Measurements from ENCODE around the gene SCN3A. TPM values are rescaled to one million over a fixed set of nuclear protein-coding genes. Genes with fewer than 3 reads are reported as not detected.

The SCN3A gene
- total RNA-seq, 1 experiment from 2014 or later, result not detected

Other genes starting within 250 kb of the SCN3A start
- gene SLC38A11, start 248.5 kb downstream of the SCN3A start, total RNA-seq (2021; ENCODE audit: unreplicated experiment), result 0.46 TPM
- not detected for gene SCN2A, start 35.4 kb upstream of the SCN3A start, total RNA-seq (2021; ENCODE audit: unreplicated experiment)